SHP77 treated with DMSO at 0.1 percent for 48 hours (cell line): ENCODE measurements around the gene COQ8A.

Experiments used
- DNase-seq: peaks from one replicate; lab custom pipeline; 2025; lab: John Stamatoyannopoulos, UW

The COQ8A gene

GRCh38 chr1:226973898-226974543 lies 33.9 kb downstream of the COQ8A start:
- DNase-seq: no peak

- no peak for DNase-seq
Observed at GRCh38 chr1:226974544-226975258, 34.6 kb downstream of the COQ8A start.

GRCh38 chr1:226975259-226976250 lies 35.5 kb downstream of the COQ8A start:
- DNase-seq: no peak

GRCh38 chr1:226976276-226976977 lies 36.3 kb downstream of the COQ8A start:
- no peak for DNase-seq

- DNase-seq: no peak
Observed at GRCh38 chr1:226976978-226977642, 37.0 kb downstream of the COQ8A start.

- no peak for DNase-seq
Observed at GRCh38 chr1:226977643-226978431, 37.7 kb downstream of the COQ8A start.

GRCh38 chr1:226978432-226979114 lies 38.5 kb downstream of the COQ8A start:
- no peak for DNase-seq

- DNase-seq: no peak
Observed at GRCh38 chr1:226979115-226979516, 39.0 kb downstream of the COQ8A start.

GRCh38 chr1:226979517-226980121 lies 39.5 kb downstream of the COQ8A start:
- no peak for DNase-seq

- DNase-seq: no peak
Observed at GRCh38 chr1:226980122-226980560, 40.0 kb downstream of the COQ8A start.

- no peak for DNase-seq
Observed at GRCh38 chr1:226980565-226981385, 40.7 kb downstream of the COQ8A start.

- no peak for DNase-seq
Observed at GRCh38 chr1:226981386-226981817, 41.3 kb downstream of the COQ8A start.

GRCh38 chr1:226981838-226982237 lies 41.7 kb downstream of the COQ8A start:
- no peak for DNase-seq

GRCh38 chr1:226982451-226983177 lies 42.5 kb downstream of the COQ8A start:
- no peak for DNase-seq

- DNase-seq: no peak
Observed at GRCh38 chr1:226983247-226983991, 43.3 kb downstream of the COQ8A start.

- no peak for DNase-seq
Observed at GRCh38 chr1:226983992-226984364, 43.9 kb downstream of the COQ8A start.
